ENCODE data around the gene NKX1-1. TPM values are rescaled to one million over a fixed set of nuclear protein-coding genes. Genes with fewer than 3 reads are reported as not detected.
"Not testable (repeated sequence)": the region's sequence is repeated elsewhere in the genome, so short reads cannot be mapped to it uniquely, and the experiment has no call there.

NKX1-1 gene
- total RNA-seq, 1 donor from 2014 or later: not detected

- H3K9me3 Mint-ChIP-seq: no peaks in the 10 kb centered on the region
- no peak overlapping the region for H3K27ac Mint-ChIP-seq
- H3K4me3 Mint-ChIP-seq: no peak overlapping the region
- H3K4me1 Mint-ChIP-seq (ENCODE audit: unreplicated experiment): no peaks in the 10 kb centered on the region
- peaks cover 17% of the 10 kb centered on the region for H3K27me3 Mint-ChIP-seq
- no peak for TF ChIP-seq CTCF (conservative IDR thresholded peaks at IDR 0.05)
- DNase-seq (ENCODE audit: extremely low spot score, unreplicated experiment): no peak
- H3K36me3 Mint-ChIP-seq: no peaks in the 10 kb centered on the region
These were observed 40.5 kb upstream of the NKX1-1 start for GRCh38 chr4:1446502-1447386.

GRCh38 chr4:1445716-1446445, 39.6 kb upstream of the NKX1-1 start:
- DNase-seq (ENCODE audit: extremely low spot score, unreplicated experiment): no peak
- Mint-ChIP-seq H3K9me3 (no peaks in the 10 kb centered on the region), H3K27me3 (peaks cover 17% of the 10 kb centered on the region), H3K36me3 (no peaks in the 10 kb centered on the region), H3K4me3 (no peak overlapping the region), H3K4me1 (ENCODE audit: unreplicated experiment) (no peaks in the 10 kb centered on the region), H3K27ac (no peak overlapping the region)
- TF ChIP-seq CTCF (conservative IDR thresholded peaks at IDR 0.05): no peak

- H3K4me1 Mint-ChIP-seq (ENCODE audit: unreplicated experiment); H3K9me3 Mint-ChIP-seq; H3K36me3 Mint-ChIP-seq; H3K4me3 Mint-ChIP-seq; DNase-seq (ENCODE audit: extremely low spot score, unreplicated experiment); H3K27ac Mint-ChIP-seq: not testable (repeated sequence)
- H3K27me3 Mint-ChIP-seq: peaks cover 17% of the 10 kb centered on the region
These were observed 37.5 kb upstream of the NKX1-1 start for GRCh38 chr4:1443688-1444172.

GRCh38 chr4:1427010-1427409, 20.8 kb upstream of the NKX1-1 start:
- Mint-ChIP-seq H3K4me1 (ENCODE audit: unreplicated experiment) (no peaks in the 10 kb centered on the region), H3K36me3 (no peaks in the 10 kb centered on the region), H3K9me3 (no peaks in the 10 kb centered on the region), H3K27me3 (peaks cover 38% of the 10 kb centered on the region), H3K27ac (no peak overlapping the region), H3K4me3 (no peak overlapping the region)
- no peak for DNase-seq (ENCODE audit: extremely low spot score, unreplicated experiment)
- TF ChIP-seq CTCF (conservative IDR thresholded peaks at IDR 0.05): no peak

- H3K9me3 Mint-ChIP-seq: no peaks in the 10 kb centered on the region
- H3K36me3 Mint-ChIP-seq: no peaks in the 10 kb centered on the region
- DNase-seq (ENCODE audit: extremely low spot score, unreplicated experiment): no peak
- no peak overlapping the region for H3K4me3 Mint-ChIP-seq
- no peak for TF ChIP-seq CTCF (conservative IDR thresholded peaks at IDR 0.05)
- no peak overlapping the region for H3K27ac Mint-ChIP-seq
- H3K4me1 Mint-ChIP-seq (ENCODE audit: unreplicated experiment): no peaks in the 10 kb centered on the region
- H3K27me3 Mint-ChIP-seq: peaks cover 72% of the 10 kb centered on the region
These were observed 15.4 kb upstream of the NKX1-1 start for GRCh38 chr4:1421657-1422056.

- no peak for TF ChIP-seq CTCF (conservative IDR thresholded peaks at IDR 0.05)
- peak; percentile 40 for DNase-seq (ENCODE audit: extremely low spot score, unreplicated experiment)
- Mint-ChIP-seq H3K9me3 (no peaks in the 10 kb centered on the region), H3K4me3 (no peak overlapping the region), H3K4me1 (ENCODE audit: unreplicated experiment) (no peaks in the 10 kb centered on the region), H3K27me3 (peaks cover 79% of the 10 kb centered on the region), H3K36me3 (no peaks in the 10 kb centered on the region), H3K27ac (no peak overlapping the region)
These were observed 13.5 kb upstream of the NKX1-1 start for GRCh38 chr4:1419708-1420107.
